ENCODE results near the gene HDAC5.

HDAC5 gene

GRCh38 chr17:44071772-44072171 lies 51.7 kb downstream of the HDAC5 start:
- Histone ChIP-seq H3K14ac (ENCODE audit: low read length) (peak overlapping the region; percentile 32), H3K4me2 (ENCODE audit: insufficient read depth, low read length, poor library complexity, severe bottlenecking) (peak overlapping the region; percentile 60), H3K79me1 (ENCODE audit: low read depth, low read length) (peaks cover 1% of the 10 kb centered on the region), H2BK12ac (ENCODE audit: low read length) (no peak overlapping the region), H2BK120ac (ENCODE audit: low read depth, low read length) (no peak overlapping the region), H3K27me3 (ENCODE audit: control insufficient read depth in 3 of 3, insufficient read depth in 3 of 3, low read depth in 1 of 3, low read length in 3 of 3) (no peaks in the 10 kb centered on the region), H4K8ac (ENCODE audit: low read depth, low read length) (no peak overlapping the region), H2AK5ac (ENCODE audit: low read depth, low read length) (no peak overlapping the region), H2AFZ (ENCODE audit: low read length) (no peak overlapping the region), H3K4ac (ENCODE audit: low read length) (no peak overlapping the region), H3K9me3 (replicated peaks in 1 of 2; ENCODE audit: control insufficient read depth in 2 of 2, insufficient read depth in 1 of 2, low read depth in 1 of 2, low read length in 2 of 2) (no peaks in the 10 kb centered on the region), H3K9ac (ENCODE audit: low read depth, low read length, poor library complexity) (peak overlapping the region; percentile 39), H3K36me3 (replicated peaks in 1 of 2; ENCODE audit: control insufficient read depth in 2 of 2, insufficient read depth in 2 of 2, low read length in 2 of 2) (peaks cover 23 to 40% of the 10 kb centered on the region in 2 donors), H2BK15ac (ENCODE audit: low read length) (no peak overlapping the region), H3K18ac (ENCODE audit: low read length) (peak overlapping the region; percentile 63), H3K23ac (ENCODE audit: low read depth, low read length, poor library complexity) (no peak overlapping the region), H3K4me1 (ENCODE audit: control insufficient read depth in 2 of 2, insufficient read depth in 1 of 2, low read depth in 1 of 2, low read length in 2 of 2) (peaks cover 9 to 10% of the 10 kb centered on the region in 2 donors), H4K91ac (ENCODE audit: low read depth, low read length, poor library complexity) (no peak overlapping the region), H3K27ac (replicated peaks; ENCODE audit: low read length) (peak overlapping the region; percentile 4), H2BK5ac (ENCODE audit: low read length) (no peak overlapping the region), H3K4me3 (ENCODE audit: low read length in 2 of 2) (peak overlapping the region; percentile 12 to 73)
- no peak for DNase-seq (ENCODE audit: low spot score)
- no CpG with 5 or more reads among the region's 2 CpGs for WGBS, 2 donors (ENCODE audit: extremely low coverage in 2 of 2, insufficient read length in 2 of 2, insufficient replicate concordance in 1 of 2)

- no peaks in the 10 kb centered on the region for H3K27me3 ChIP-seq (ENCODE audit: control insufficient read depth in 3 of 3, insufficient read depth in 3 of 3, low read depth in 1 of 3, low read length in 3 of 3)
- H2BK15ac ChIP-seq (ENCODE audit: low read length): peak overlapping the region; percentile 91
- peaks cover 20 to 34% of the 10 kb centered on the region in 2 donors for H3K36me3 ChIP-seq (replicated peaks in 1 of 2; ENCODE audit: control insufficient read depth in 2 of 2, insufficient read depth in 2 of 2, low read length in 2 of 2)
- peak overlapping the region; percentile 94 for H3K14ac ChIP-seq (ENCODE audit: low read length)
- no peak for DNase-seq (ENCODE audit: low spot score)
- no CpG with 5 or more reads among the region's 3 CpGs for WGBS, 2 donors (ENCODE audit: extremely low coverage in 2 of 2, insufficient read length in 2 of 2, insufficient replicate concordance in 1 of 2)
- H3K18ac ChIP-seq (ENCODE audit: low read length): peak overlapping the region; percentile 98
- peak overlapping the region; percentile 76 for H3K4me2 ChIP-seq (ENCODE audit: insufficient read depth, low read length, poor library complexity, severe bottlenecking)
- no peak overlapping the region for H3K4ac ChIP-seq (ENCODE audit: low read length)
- peak overlapping the region; percentile 92 for H4K91ac ChIP-seq (ENCODE audit: low read depth, low read length, poor library complexity)
- H3K9ac ChIP-seq (ENCODE audit: low read depth, low read length, poor library complexity): peak overlapping the region; percentile 96
- peak overlapping the region; percentile 65 for H4K8ac ChIP-seq (ENCODE audit: low read depth, low read length)
- H3K4me1 ChIP-seq (ENCODE audit: control insufficient read depth in 2 of 2, insufficient read depth in 1 of 2, low read depth in 1 of 2, low read length in 2 of 2): peaks cover 9 to 10% of the 10 kb centered on the region in 2 donors
- H3K27ac ChIP-seq (replicated peaks; ENCODE audit: low read length): peak overlapping the region; percentile 97
- peak overlapping the region; percentile 83 for H2AFZ ChIP-seq (ENCODE audit: low read length)
- peak overlapping the region; percentile 73 to 91 for H3K4me3 ChIP-seq (ENCODE audit: low read length in 2 of 2)
- no peak overlapping the region for H2BK12ac ChIP-seq (ENCODE audit: low read length)
- peaks cover 1% of the 10 kb centered on the region for H3K79me1 ChIP-seq (ENCODE audit: low read depth, low read length)
- no peaks in the 10 kb centered on the region for H3K9me3 ChIP-seq (replicated peaks in 1 of 2; ENCODE audit: control insufficient read depth in 2 of 2, insufficient read depth in 1 of 2, low read depth in 1 of 2, low read length in 2 of 2)
- peak overlapping the region; percentile 82 for H2BK5ac ChIP-seq (ENCODE audit: low read length)
- peak overlapping the region; percentile 99 for H3K23ac ChIP-seq (ENCODE audit: low read depth, low read length, poor library complexity)
- no peak overlapping the region for H2BK120ac ChIP-seq (ENCODE audit: low read depth, low read length)
- peak overlapping the region; percentile 92 for H2AK5ac ChIP-seq (ENCODE audit: low read depth, low read length)
Measured at GRCh38 chr17:44071198-44071520, 52.3 kb downstream of the HDAC5 start.

- Histone ChIP-seq H3K4ac (ENCODE audit: low read length) (peak within 1 kb of the TSS; percentile 53), H3K4me1 (ENCODE audit: control insufficient read depth in 2 of 2, insufficient read depth in 1 of 2, low read depth in 1 of 2, low read length in 2 of 2) (peaks cover 9 to 10% of the 10 kb centered on the region in 2 donors), H3K9ac (ENCODE audit: low read depth, low read length, poor library complexity) (peak within 1 kb of the TSS; percentile 96), H4K91ac (ENCODE audit: low read depth, low read length, poor library complexity) (peak within 1 kb of the TSS; percentile 92), H3K9me3 (replicated peaks in 1 of 2; ENCODE audit: control insufficient read depth in 2 of 2, insufficient read depth in 1 of 2, low read depth in 1 of 2, low read length in 2 of 2) (no peaks in the 10 kb centered on the region), H3K36me3 (replicated peaks in 1 of 2; ENCODE audit: control insufficient read depth in 2 of 2, insufficient read depth in 2 of 2, low read length in 2 of 2) (peaks cover 15 to 28% of the 10 kb centered on the region in 2 donors), H2BK15ac (ENCODE audit: low read length) (peak within 1 kb of the TSS; percentile 91), H3K4me2 (ENCODE audit: insufficient read depth, low read length, poor library complexity, severe bottlenecking) (peak within 1 kb of the TSS; percentile 76), H3K79me1 (ENCODE audit: low read depth, low read length) (peaks cover 1% of the 10 kb centered on the region), H2AK5ac (ENCODE audit: low read depth, low read length) (peak within 1 kb of the TSS; percentile 92), H2BK120ac (ENCODE audit: low read depth, low read length) (peak within 1 kb of the TSS; percentile 90), H2BK12ac (ENCODE audit: low read length) (peak within 1 kb of the TSS; percentile 70), H2AFZ (ENCODE audit: low read length) (peak within 1 kb of the TSS; percentile 83), H2BK5ac (ENCODE audit: low read length) (peak within 1 kb of the TSS; percentile 82), H3K27ac (replicated peaks; ENCODE audit: low read length) (peak within 1 kb of the TSS; percentile 97), H3K23ac (ENCODE audit: low read depth, low read length, poor library complexity) (peak within 1 kb of the TSS; percentile 99), H3K27me3 (ENCODE audit: control insufficient read depth in 3 of 3, insufficient read depth in 3 of 3, low read depth in 1 of 3, low read length in 3 of 3) (no peaks in the 10 kb centered on the region), H3K18ac (ENCODE audit: low read length) (peak within 1 kb of the TSS; percentile 98), H4K8ac (ENCODE audit: low read depth, low read length) (peak within 1 kb of the TSS; percentile 65), H3K14ac (ENCODE audit: low read length) (peak within 1 kb of the TSS; percentile 94), H3K4me3 (ENCODE audit: low read length in 2 of 2) (peak within 1 kb of the TSS; percentile 73 to 91)
- DNase-seq (ENCODE audit: low spot score): peak; percentile 96
- WGBS, 2 donors (ENCODE audit: extremely low coverage in 2 of 2, insufficient read length in 2 of 2, insufficient replicate concordance in 1 of 2): no CpG with 5 or more reads among the region's 53 CpGs
Measured at GRCh38 chr17:44070455-44071197, 52.8 kb downstream of the HDAC5 start, which contains the start of gene G6PC3. TSS of gene G6PC3 (plus strand) at chr17:44070735. CDS start at chr17:44070966, 231 bp downstream.

GRCh38 chr17:44069974-44070454 lies 53.4 kb downstream of the HDAC5 start:
- no peak for DNase-seq (ENCODE audit: low spot score)
- H2BK12ac ChIP-seq (ENCODE audit: low read length): no peak overlapping the region
- WGBS, 2 donors (ENCODE audit: extremely low coverage in 2 of 2, insufficient read length in 2 of 2, insufficient replicate concordance in 1 of 2): no CpG with 5 or more reads among the region's 7 CpGs

More at GRCh38 chr17:44069974-44070454, 53.4 kb downstream of the HDAC5 start:
- no peak overlapping the region for H3K14ac ChIP-seq (ENCODE audit: low read length)
- H2BK120ac ChIP-seq (ENCODE audit: low read depth, low read length): no peak overlapping the region
- peak overlapping the region; percentile 85 for H3K27ac ChIP-seq (replicated peaks; ENCODE audit: low read length)
- no peak overlapping the region for H2AK5ac ChIP-seq (ENCODE audit: low read depth, low read length)
- no peak overlapping the region for H2BK5ac ChIP-seq (ENCODE audit: low read length)
- H2BK15ac ChIP-seq (ENCODE audit: low read length): no peak overlapping the region
- no peak overlapping the region for H3K9ac ChIP-seq (ENCODE audit: low read depth, low read length, poor library complexity)
- no peak overlapping the region for H3K4ac ChIP-seq (ENCODE audit: low read length)
- no peak overlapping the region for H3K23ac ChIP-seq (ENCODE audit: low read depth, low read length, poor library complexity)
- peaks cover 1% of the 10 kb centered on the region for H3K79me1 ChIP-seq (ENCODE audit: low read depth, low read length)
- peak overlapping the region; percentile 7 to 73 for H3K4me3 ChIP-seq (ENCODE audit: low read length in 2 of 2)
- H2AFZ ChIP-seq (ENCODE audit: low read length): peak overlapping the region; percentile 61
- H3K18ac ChIP-seq (ENCODE audit: low read length): peak overlapping the region; percentile 11
- H4K91ac ChIP-seq (ENCODE audit: low read depth, low read length, poor library complexity): no peak overlapping the region
- H4K8ac ChIP-seq (ENCODE audit: low read depth, low read length): no peak overlapping the region
- H3K27me3 ChIP-seq (ENCODE audit: control insufficient read depth in 3 of 3, insufficient read depth in 3 of 3, low read depth in 1 of 3, low read length in 3 of 3): no peaks in the 10 kb centered on the region
- peaks cover 9 to 22% of the 10 kb centered on the region in 2 donors for H3K36me3 ChIP-seq (replicated peaks in 1 of 2; ENCODE audit: control insufficient read depth in 2 of 2, insufficient read depth in 2 of 2, low read length in 2 of 2)
- no peaks in the 10 kb centered on the region for H3K9me3 ChIP-seq (replicated peaks in 1 of 2; ENCODE audit: control insufficient read depth in 2 of 2, insufficient read depth in 1 of 2, low read depth in 1 of 2, low read length in 2 of 2)
- H3K4me1 ChIP-seq (ENCODE audit: control insufficient read depth in 2 of 2, insufficient read depth in 1 of 2, low read depth in 1 of 2, low read length in 2 of 2): peaks cover 10 to 11% of the 10 kb centered on the region in 2 donors
- peak overlapping the region; percentile 54 for H3K4me2 ChIP-seq (ENCODE audit: insufficient read depth, low read length, poor library complexity, severe bottlenecking)
